Measurements from ENCODE around the gene NEDD4L. TPM values are rescaled to one million over a fixed set of nuclear protein-coding genes. Genes with fewer than 3 reads are reported as not detected.

The NEDD4L gene
- total and polyA plus RNA-seq, 4 donors: 40.2 to 308 (median 148) TPM

DNA sequence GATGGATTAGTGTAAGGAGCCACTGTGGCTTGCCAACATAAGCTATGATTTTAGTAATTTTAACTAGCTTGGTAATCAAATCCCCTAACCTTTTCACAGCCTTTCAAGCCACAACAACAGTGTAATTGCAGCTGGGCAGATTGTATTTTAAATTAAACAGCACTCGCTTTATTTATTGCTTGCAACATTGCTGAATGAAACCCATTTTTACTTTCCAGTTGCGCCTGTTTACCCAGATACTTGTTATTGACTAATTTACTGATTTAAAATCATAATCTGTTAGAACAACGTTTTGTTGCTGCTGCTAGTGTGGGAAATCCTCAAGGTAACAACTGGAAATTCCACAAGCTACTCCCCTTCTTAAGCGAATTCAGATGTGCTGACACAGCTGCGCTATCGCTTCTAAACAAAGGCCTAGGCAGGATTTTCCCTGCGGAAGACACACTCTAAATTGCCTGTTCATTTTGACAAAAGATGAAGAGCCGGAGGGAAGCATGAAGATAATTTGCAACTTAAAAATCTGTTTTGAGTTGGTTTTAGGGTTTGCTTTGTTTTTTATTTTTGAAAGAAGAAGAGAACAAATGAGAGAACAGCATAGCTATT is 300.9 kb downstream of the NEDD4L start:
- Histone ChIP-seq H3K27ac (ENCODE audit: low read depth in 1 of 2, low read length in 1 of 2) (no peak overlapping the region), H3K4me1 (ENCODE audit: control insufficient read depth in 5 of 5, insufficient read depth in 5 of 5, low read length in 5 of 5) (peaks cover 0 to 17% (median 7%) of the 10 kb centered on the region in 5 donors), H3K9ac (ENCODE audit: insufficient read depth in 1 of 2, low read length in 2 of 2) (no peak overlapping the region), H3K27me3 (ENCODE audit: control insufficient read depth in 3 of 3, insufficient read depth in 3 of 3, low read length in 2 of 3) (no peaks in the 10 kb centered on the region), H3K9me3 (ENCODE audit: control insufficient read depth in 4 of 4, insufficient read depth in 3 of 4, low read length in 3 of 4) (no peaks in the 10 kb centered on the region), H3K36me3 (ENCODE audit: control insufficient read depth in 4 of 4, insufficient read depth in 4 of 4, low read length in 4 of 4) (peaks cover under 1 to 11% (median 5%) of the 10 kb centered on the region in 4 donors), H3K4me3 (no peak overlapping the region)
- DNase-seq (peak in 1 of 3 donors; percentile 39), ATAC-seq (ENCODE audit: insufficient read depth, low FRiP score) (no peak)
- WGBS, 2 donors: 80 to 82% methylated on average over 8 of the region's 8 CpGs
- TF ChIP-seq, protein P1, sequence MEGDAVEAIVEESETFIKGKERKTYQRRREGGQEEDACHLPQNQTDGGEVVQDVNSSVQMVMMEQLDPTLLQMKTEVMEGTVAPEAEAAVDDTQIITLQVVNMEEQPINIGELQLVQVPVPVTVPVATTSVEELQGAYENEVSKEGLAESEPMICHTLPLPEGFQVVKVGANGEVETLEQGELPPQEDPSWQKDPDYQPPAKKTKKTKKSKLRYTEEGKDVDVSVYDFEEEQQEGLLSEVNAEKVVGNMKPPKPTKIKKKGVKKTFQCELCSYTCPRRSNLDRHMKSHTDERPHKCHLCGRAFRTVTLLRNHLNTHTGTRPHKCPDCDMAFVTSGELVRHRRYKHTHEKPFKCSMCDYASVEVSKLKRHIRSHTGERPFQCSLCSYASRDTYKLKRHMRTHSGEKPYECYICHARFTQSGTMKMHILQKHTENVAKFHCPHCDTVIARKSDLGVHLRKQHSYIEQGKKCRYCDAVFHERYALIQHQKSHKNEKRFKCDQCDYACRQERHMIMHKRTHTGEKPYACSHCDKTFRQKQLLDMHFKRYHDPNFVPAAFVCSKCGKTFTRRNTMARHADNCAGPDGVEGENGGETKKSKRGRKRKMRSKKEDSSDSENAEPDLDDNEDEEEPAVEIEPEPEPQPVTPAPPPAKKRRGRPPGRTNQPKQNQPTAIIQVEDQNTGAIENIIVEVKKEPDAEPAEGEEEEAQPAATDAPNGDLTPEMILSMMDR (IDR thresholded peaks at IDR 0.05; ENCODE audit: control extremely low read depth, extremely low read depth): no peak

DNA sequence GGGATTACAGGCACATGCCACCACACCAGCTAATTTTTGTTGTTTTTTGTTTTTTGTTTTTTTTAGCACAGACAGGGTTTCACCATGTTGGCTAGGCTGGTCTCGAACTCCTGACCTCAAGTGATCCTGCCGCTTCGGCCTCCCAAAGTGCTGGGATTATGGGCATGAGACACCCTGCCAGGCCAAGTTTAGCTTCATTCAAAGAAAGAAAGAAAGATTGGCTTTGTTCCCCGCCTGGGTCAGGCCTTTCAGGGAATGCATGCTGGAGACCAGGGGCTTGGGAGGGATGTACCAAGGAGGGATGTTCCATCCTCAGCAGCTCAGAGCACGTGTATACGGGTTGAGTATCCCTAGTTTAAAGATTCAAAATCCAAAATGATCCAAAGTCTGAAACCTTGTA is 301.8 kb downstream of the NEDD4L start:
- Histone ChIP-seq H3K9me3 (ENCODE audit: control insufficient read depth in 4 of 4, insufficient read depth in 3 of 4, low read length in 3 of 4) (no peaks in the 10 kb centered on the region), H3K9ac (ENCODE audit: insufficient read depth in 1 of 2, low read length in 2 of 2) (no peak overlapping the region), H3K36me3 (ENCODE audit: control insufficient read depth in 4 of 4, insufficient read depth in 4 of 4, low read length in 4 of 4) (peaks cover 4 to 11% (median 8%) of the 10 kb centered on the region in 4 donors), H3K27ac (ENCODE audit: low read depth in 1 of 2, low read length in 1 of 2) (no peak overlapping the region), H3K4me1 (ENCODE audit: control insufficient read depth in 5 of 5, insufficient read depth in 5 of 5, low read length in 5 of 5) (peaks cover 0 to 17% (median 7%) of the 10 kb centered on the region in 5 donors), H3K27me3 (ENCODE audit: control insufficient read depth in 3 of 3, insufficient read depth in 3 of 3, low read length in 2 of 3) (no peaks in the 10 kb centered on the region), H3K4me3 (no peak overlapping the region)
- TF ChIP-seq, protein P1 (IDR thresholded peaks at IDR 0.05; ENCODE audit: control extremely low read depth, extremely low read depth): no peak
- ATAC-seq (ENCODE audit: insufficient read depth, low FRiP score) (no peak), DNase-seq (no peak)
- WGBS, 2 donors: 92 to 94% methylated on average over 6 of the region's 6 CpGs

DNA sequence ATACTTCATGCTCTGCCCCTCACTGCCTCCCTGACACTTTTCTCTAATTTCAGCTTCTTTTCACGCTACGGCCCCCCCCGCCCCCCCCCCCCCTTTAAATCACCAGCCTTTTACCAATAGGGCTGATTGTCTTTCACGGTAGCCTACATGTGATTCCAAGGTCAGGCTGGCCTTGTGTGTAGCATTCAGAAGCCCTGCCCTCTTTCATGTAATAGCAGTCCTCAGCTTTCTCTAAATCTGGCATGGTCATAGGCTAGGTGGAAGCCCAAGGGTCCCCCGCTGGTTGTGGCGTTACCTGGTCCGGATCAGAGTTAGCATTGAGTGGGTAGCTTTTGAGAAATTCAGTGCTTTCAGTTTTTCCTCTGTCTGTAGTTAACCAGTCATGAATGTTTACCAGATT is 303.1 kb downstream of the NEDD4L start:
- TF ChIP-seq, protein P1 (IDR thresholded peaks at IDR 0.05; ENCODE audit: control extremely low read depth, extremely low read depth): no peak
- no peaks in the 10 kb centered on the region for H3K27me3 ChIP-seq (ENCODE audit: control insufficient read depth in 3 of 3, insufficient read depth in 3 of 3, low read length in 2 of 3)
- DNase-seq (no peak), ATAC-seq (ENCODE audit: insufficient read depth, low FRiP score) (no peak)
- H3K36me3 ChIP-seq (ENCODE audit: control insufficient read depth in 4 of 4, insufficient read depth in 4 of 4, low read length in 4 of 4): peaks cover 4 to 16% (median 9%) of the 10 kb centered on the region in 4 donors
- H3K4me3 ChIP-seq: no peak overlapping the region
- H3K27ac ChIP-seq (ENCODE audit: low read depth in 1 of 2, low read length in 1 of 2): no peak overlapping the region
- no peak overlapping the region for H3K9ac ChIP-seq (ENCODE audit: insufficient read depth in 1 of 2, low read length in 2 of 2)
- peaks cover 0 to 15% (median 3%) of the 10 kb centered on the region in 5 donors for H3K4me1 ChIP-seq (ENCODE audit: control insufficient read depth in 5 of 5, insufficient read depth in 5 of 5, low read length in 5 of 5)
- H3K9me3 ChIP-seq (ENCODE audit: control insufficient read depth in 4 of 4, insufficient read depth in 3 of 4, low read length in 3 of 4): no peaks in the 10 kb centered on the region
- WGBS, 2 donors: 91 to 93% methylated on average over 7 of the region's 7 CpGs

DNA sequence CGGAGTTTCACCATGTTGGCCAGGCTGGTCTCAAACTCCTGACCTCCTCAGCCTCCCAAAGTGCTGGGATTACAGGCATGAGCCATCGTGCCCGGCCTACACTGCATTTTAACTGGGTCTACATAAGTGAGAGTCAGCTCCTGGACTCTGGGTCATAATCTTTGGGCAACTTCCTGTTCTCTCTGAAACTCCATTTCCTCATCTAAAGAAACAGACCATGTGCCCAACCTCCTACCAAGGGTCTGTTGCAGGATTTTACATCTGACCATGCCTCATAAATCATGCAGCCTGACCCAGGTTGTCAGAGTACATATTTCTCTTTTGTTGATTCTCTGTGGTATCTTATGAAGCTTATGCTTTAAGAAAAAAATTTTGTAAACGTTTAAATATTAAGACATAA is 304.5 kb downstream of the NEDD4L start:
- Histone ChIP-seq H3K36me3 (ENCODE audit: control insufficient read depth in 4 of 4, insufficient read depth in 4 of 4, low read length in 4 of 4) (peaks cover 4 to 20% (median 10%) of the 10 kb centered on the region in 4 donors), H3K4me3 (no peak overlapping the region), H3K9ac (ENCODE audit: insufficient read depth in 1 of 2, low read length in 2 of 2) (no peak overlapping the region), H3K27ac (ENCODE audit: low read depth in 1 of 2, low read length in 1 of 2) (no peak overlapping the region), H3K27me3 (ENCODE audit: control insufficient read depth in 3 of 3, insufficient read depth in 3 of 3, low read length in 2 of 3) (no peaks in the 10 kb centered on the region), H3K9me3 (ENCODE audit: control insufficient read depth in 4 of 4, insufficient read depth in 3 of 4, low read length in 3 of 4) (no peaks in the 10 kb centered on the region), H3K4me1 (ENCODE audit: control insufficient read depth in 5 of 5, insufficient read depth in 5 of 5, low read length in 5 of 5) (peaks cover 0 to 11% (median 3%) of the 10 kb centered on the region in 5 donors)
- 61 to 65% methylated on average over 4 of the region's 4 CpGs for WGBS, 2 donors
- DNase-seq (no peak), ATAC-seq (ENCODE audit: insufficient read depth, low FRiP score) (no peak)
- TF ChIP-seq, protein P1 (IDR thresholded peaks at IDR 0.05; ENCODE audit: control extremely low read depth, extremely low read depth): no peak

Data from lung (tissue), 12 donors.